ENCODE data around the gene CCSAP.
"Not testable (repeated sequence)": the region's sequence is repeated elsewhere in the genome, so short reads cannot be mapped to it uniquely, and the experiment has no call there.

Gene CCSAP

GRCh38 chr1:229325853-229326487 lies 16.9 kb downstream of the CCSAP start:
- DNase-seq (ENCODE audit: low read depth in 2 of 2), result no peak

GRCh38 chr1:229325401-229325800 lies 17.4 kb downstream of the CCSAP start:
- DNase-seq (ENCODE audit: low read depth in 2 of 2), result no peak

GRCh38 chr1:229323885-229324553 lies 18.8 kb downstream of the CCSAP start:
- no peak for DNase-seq (ENCODE audit: low read depth in 2 of 2)

- no peak for DNase-seq (ENCODE audit: low read depth in 2 of 2)
Observed at GRCh38 chr1:229323201-229323600, 19.6 kb downstream of the CCSAP start.

- DNase-seq (ENCODE audit: low read depth in 2 of 2), result no peak
Observed at GRCh38 chr1:229319487-229319886, 23.4 kb downstream of the CCSAP start.

DNA sequence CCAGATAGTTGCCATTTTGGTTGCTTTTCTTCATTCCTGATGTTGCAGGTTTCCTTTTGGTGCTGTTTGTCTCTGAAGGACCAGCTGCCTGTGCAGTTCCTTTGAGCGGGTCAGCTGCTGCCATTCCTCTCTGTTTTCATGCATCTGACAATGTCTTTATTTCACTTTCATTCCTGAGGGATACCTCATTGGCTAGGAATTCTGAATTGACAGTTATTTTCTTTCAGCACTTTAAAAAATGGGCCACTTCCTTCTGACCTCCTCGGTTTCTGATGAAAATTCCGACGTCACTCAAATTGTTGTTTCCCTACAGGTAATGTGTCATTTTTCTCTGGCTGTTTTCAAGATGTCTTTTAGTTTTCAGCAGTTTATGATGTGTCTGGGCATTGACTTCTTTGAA lies 24.8 kb downstream of the CCSAP start:
- DNase-seq (ENCODE audit: low read depth in 2 of 2), result no peak

- no peak for DNase-seq (ENCODE audit: low read depth in 2 of 2)
Observed at GRCh38 chr1:229316166-229316565, 26.7 kb downstream of the CCSAP start.

- DNase-seq (ENCODE audit: low read depth in 2 of 2), result no peak
Observed at GRCh38 chr1:229310833-229311232, 32.0 kb downstream of the CCSAP start.

- DNase-seq (ENCODE audit: low read depth in 2 of 2), result no peak
Observed at GRCh38 chr1:229309684-229310083, 33.2 kb downstream of the CCSAP start.

- DNase-seq (ENCODE audit: low read depth in 2 of 2), result no peak
Observed at GRCh38 chr1:229309074-229309473, 33.8 kb downstream of the CCSAP start.

- DNase-seq (ENCODE audit: low read depth in 2 of 2), result no peak
Observed at GRCh38 chr1:229305392-229305791, 37.5 kb downstream of the CCSAP start.

- DNase-seq (ENCODE audit: low read depth in 2 of 2), result no peak
Observed at GRCh38 chr1:229303855-229304254, 39.0 kb downstream of the CCSAP start.

- no peak for DNase-seq (ENCODE audit: low read depth in 2 of 2)
Observed at GRCh38 chr1:229302740-229303139, 40.1 kb downstream of the CCSAP start.

DNA sequence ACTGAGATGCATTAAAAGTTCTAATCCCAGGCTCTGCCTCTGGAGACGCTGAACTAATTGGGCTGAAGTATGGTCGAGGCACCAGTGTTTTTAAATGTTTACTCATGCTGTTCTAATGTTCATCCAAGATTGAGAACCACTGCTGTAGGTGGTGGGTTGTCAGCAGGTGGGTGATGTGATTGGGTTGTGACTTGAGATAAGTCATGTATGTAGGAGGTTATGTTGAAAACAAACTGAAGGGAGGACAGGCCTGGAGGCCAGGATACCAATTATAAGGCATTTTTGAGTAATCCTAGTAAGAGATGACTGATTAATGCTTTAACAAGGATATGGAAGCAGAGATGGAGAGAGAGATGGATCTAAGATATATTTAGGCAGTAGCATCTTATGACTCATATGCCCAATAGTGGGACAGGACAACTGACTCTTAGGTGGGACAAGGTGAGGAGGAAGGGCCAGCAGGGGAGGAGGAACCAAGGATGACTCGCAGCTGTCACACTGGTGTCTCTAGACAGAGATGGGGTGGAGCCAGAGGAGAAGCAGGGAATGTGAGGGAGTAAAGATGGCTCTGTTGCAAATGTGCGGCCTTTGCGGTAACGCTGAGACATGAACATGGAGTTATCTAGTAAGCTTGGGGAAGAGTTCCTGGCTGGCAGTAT lies 42.6 kb downstream of the CCSAP start:
- DNase-seq (ENCODE audit: low read depth in 2 of 2), result no peak

GRCh38 chr1:229298887-229299503 lies 43.9 kb downstream of the CCSAP start:
- DNase-seq (ENCODE audit: low read depth in 2 of 2), result no peak

GRCh38 chr1:229298420-229298819 lies 44.4 kb downstream of the CCSAP start:
- DNase-seq (ENCODE audit: low read depth in 2 of 2), result no peak

GRCh38 chr1:229297746-229298145 lies 45.1 kb downstream of the CCSAP start:
- no peak for DNase-seq (ENCODE audit: low read depth in 2 of 2)

DNA sequence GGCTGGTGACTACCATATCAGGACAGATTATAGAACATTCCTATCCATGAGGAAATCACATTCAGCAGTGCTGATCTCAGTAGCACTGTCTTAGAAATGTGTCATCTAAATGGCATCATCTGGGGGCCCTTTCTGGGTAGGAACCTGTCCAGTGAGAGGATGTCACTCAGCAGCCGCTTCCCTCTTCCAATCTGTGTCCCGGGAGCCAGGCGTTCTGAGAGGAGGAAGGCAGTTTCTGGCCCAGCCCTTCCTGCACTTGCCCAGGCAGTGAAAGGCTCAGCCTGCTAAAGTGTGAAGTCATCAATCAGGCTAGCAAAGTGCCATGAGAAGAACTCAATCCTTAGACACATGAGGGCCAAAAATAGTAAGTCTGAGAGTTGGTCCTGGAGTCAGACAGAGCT lies 46.3 kb downstream of the CCSAP start:
- DNase-seq (ENCODE audit: low read depth in 2 of 2), result peak; percentile 44 to 52

- DNase-seq (ENCODE audit: low read depth in 2 of 2), result no peak
Observed at GRCh38 chr1:229295745-229296144, 47.1 kb downstream of the CCSAP start.

DNA sequence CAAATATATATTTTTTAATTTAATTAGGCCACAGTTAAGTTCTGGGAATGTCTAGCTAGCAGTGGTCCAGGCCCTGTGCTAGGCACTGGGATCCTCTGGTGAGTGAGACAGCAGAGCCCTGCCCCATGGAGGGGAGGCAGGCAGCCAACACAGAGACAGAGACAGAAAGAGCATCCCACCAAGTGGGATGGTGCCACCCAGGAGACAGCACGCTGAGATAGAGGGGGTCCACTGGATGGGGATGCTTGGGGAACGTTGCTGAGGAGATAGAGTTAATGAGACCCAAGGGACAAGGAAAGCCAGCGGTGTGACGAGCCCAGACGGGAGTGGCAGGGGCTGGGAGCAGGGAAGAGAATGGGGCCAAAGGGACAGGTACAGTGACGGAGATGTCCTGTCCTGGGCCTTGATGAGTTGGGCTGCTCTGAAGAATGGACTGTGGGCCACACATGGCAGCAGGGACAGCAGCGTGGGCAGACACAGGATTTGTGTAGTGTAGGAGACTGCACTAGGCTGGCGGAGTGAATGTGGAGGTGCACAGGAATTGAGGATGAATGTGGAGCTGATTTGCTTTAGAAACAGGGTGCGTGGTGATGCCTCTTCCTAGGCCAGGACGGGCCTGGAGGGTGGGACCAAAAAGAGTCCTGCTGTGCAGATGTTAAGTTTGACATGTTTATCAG lies 49.2 kb downstream of the CCSAP start:
- DNase-seq (ENCODE audit: low read depth in 2 of 2), result no peak

- not testable (repeated sequence) for DNase-seq (ENCODE audit: low read depth in 2 of 2)
Observed at GRCh38 chr1:229291686-229292085, 51.2 kb downstream of the CCSAP start.

DNA sequence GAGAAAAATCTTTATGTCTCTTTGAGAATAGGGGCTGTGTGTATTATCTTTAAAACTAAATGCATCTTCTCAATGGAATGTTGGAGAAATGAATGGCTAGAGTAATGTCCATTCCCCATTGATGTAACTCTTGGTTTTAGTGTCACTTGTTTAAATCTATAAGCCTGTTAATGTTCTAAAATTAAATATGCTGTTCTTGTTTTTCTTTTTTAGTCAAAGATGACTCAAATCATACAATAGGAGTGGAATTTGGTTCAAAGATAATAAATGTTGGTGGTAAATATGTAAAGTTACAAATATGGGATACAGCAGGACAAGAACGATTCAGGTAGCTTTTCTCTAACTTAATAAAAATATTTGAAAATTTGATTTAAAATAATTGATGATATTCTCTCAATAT lies 54.3 kb downstream of the CCSAP start:
- DNase-seq (ENCODE audit: low read depth in 2 of 2), result no peak
